Upper lobe of left lung (tissue), 4 donors: Measurements from ENCODE around the gene CEP97.

Experiments
- CTCF ChIP-seq, 6 experiments: fragments of 450-650 bp in 4 of 6; fragments of 200-600 bp in 2 of 6; sonication (generic) in 2 of 6; IDR thresholded peaks; one replicate each; pipeline ENCODE4 v1.5.1; 2016 to 2019; ENCODE audit warnings: antibody characterized with exemption in 6 of 6
- POLR2A ChIP-seq, 4 donors: fragments of 450-650 bp; IDR thresholded peaks; one replicate each; pipeline ENCODE4 v1.5.1; 2016 to 2017; ENCODE audit warnings: antibody characterized with exemption in 4 of 4, mild to moderate bottlenecking in 2 of 4
- POLR2AphosphoS5 ChIP-seq, 2 donors: sonication (generic); formaldehyde crosslinking; IDR thresholded peaks; one replicate each; pipeline ENCODE4 v1.5.1; 2017; ENCODE audit warnings: antibody characterized with exemption in 2 of 2

GRCh38 chr3:101780661-101781060, 56.2 kb downstream of the CEP97 start:
- no peak for TF ChIP-seq CTCF (IDR thresholded peaks at IDR 0.05)
- TF ChIP-seq POLR2A (IDR thresholded peaks at IDR 0.05): no peak
- no peak for TF ChIP-seq POLR2AphosphoS5 (IDR thresholded peaks at IDR 0.05)
